Skin of body (tissue), 2 donors: ENCODE data around the gene CRTC3. TPM values are rescaled to one million over a fixed set of nuclear protein-coding genes. Genes with fewer than 3 reads are reported as not detected.
"Not testable (repeated sequence)": the region's sequence is repeated elsewhere in the genome, so short reads cannot be mapped to it uniquely, and the experiment has no call there.

ENCODE experiments used
- DNase-seq: peaks from one replicate; lab custom pipeline; 2025; lab: John Stamatoyannopoulos, UW
- total RNA-seq: library from RNA; depleted of rRNA; stranded (reverse); fragments of >200 nt; gene quantifications from one replicate; pipeline ENCODE4 v1.2.3, GENCODE V29; 2014

CRTC3 gene
- total RNA-seq, 1 donor from 2014 or later, result 31.2 TPM

DNA sequence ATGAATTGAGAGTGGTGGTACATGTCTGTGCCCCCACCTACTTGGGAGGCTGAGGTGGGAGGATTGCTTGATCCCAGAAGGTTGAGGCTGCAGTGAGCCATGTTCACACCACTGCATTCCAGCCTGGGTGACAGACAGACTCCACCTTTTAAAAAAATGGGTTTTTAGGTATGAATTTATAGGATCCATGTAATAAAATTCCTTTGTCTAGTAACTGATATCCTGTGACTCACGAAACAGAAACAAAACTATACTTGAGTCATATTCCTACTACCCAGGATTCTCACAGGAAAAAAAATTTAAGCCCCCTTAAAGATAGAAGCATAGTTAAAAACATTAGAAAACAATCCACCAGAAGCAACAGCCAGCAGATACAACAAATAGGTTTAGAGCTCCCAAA lies 10.0 kb upstream of the CRTC3 start:
- DNase-seq, result no peak

DNA sequence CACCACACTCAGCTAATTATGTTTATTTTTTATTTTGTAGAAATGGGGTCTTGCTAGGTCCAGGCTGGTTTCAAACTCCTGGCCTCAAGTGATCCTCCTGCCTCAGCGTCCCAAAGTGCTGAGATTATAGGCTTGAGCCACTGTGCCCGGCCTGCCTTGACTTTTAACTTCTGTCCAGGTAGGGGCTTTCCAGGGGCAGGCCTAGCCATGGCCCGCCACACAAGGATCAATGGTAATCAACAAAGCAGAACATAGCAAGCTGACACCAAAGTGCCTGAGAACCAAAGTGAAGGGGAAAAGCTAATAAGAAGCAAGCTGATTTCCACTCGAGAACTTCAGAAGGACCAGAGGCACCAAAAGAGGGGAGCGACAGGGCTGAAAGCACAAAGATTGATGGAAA lies 9.4 kb upstream of the CRTC3 start:
- no peak for DNase-seq

- DNase-seq, result no peak
These were observed 6.3 kb upstream of the CRTC3 start for GRCh38 chr15:90523373-90523772.

GRCh38 chr15:90524018-90524803 lies 5.5 kb upstream of the CRTC3 start:
- not testable (repeated sequence) for DNase-seq

DNA sequence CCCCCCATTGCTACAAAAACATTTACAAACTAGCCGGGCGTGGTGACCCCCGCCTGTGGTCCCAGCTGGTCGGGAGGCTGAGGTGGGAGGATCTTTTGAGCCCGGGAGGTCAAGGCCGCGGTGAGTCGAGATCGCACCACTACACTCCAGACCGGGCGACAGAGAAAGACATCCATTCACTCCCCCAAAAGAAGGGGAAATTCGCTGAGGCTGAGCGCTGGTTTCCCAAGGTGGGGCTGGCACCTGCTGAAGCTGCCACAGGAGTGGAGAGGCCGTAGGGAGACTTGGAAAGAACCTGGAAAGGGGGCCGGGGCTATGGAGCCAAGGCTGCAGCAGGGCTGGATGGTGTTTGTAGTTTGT lies 732 bp upstream of the CRTC3 start:
- DNase-seq, result no peak

GRCh38 chr15:90530250-90531051 lies 728 bp downstream of the CRTC3 start:
- no peak for DNase-seq

DNA sequence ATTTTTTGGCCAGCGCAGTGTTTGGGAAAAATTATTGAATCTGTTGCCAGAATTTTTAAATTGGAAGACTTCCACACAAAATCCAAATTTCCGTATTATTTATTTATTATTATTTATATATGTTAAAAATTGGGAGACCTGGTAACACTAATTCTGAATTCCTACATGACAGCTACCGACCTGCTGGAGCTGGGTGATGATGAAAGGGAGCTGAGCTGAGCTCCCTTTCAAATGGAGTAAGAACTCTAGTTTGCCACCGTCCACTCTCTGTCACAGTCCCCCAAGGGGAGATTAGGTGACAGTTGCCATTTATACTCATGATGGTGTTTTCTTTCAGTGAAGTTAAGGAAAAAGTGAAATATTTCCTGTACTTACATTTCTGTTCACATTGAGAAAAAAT lies 1.4 kb downstream of the CRTC3 start:
- no peak for DNase-seq

GRCh38 chr15:90535254-90535653 lies 5.5 kb downstream of the CRTC3 start:
- DNase-seq, result no peak

GRCh38 chr15:90539789-90540188 lies 10.1 kb downstream of the CRTC3 start:
- no peak for DNase-seq

- no peak for DNase-seq
These were observed 11.0 kb downstream of the CRTC3 start for GRCh38 chr15:90540768-90541167.

DNA sequence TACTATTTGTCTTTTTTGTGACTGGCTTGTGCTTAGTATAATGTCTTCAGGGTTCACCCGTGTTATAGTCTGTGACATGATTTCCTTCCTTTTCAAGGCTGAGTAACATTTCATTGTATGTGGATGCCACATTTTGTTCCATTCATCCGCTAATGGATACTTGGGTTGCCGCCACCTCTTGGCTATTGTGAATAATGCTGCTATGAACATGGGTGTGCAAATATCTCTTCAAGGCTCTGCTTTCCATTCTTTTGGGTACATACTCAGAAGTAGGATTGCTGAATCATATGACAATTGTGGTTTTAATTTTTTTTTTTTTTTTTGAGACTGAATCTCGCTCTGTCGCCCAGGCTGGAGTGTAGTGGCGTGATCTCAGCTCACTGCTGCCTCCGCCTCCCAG lies 15.4 kb downstream of the CRTC3 start:
- DNase-seq, result no peak

GRCh38 chr15:90547540-90547939 lies 17.8 kb downstream of the CRTC3 start:
- DNase-seq, result no peak

- no peak for DNase-seq
These were observed 21.2 kb downstream of the CRTC3 start for GRCh38 chr15:90550919-90551318.

- DNase-seq, result peak; percentile 35
These were observed 22.6 kb downstream of the CRTC3 start for GRCh38 chr15:90552162-90552928.

DNA sequence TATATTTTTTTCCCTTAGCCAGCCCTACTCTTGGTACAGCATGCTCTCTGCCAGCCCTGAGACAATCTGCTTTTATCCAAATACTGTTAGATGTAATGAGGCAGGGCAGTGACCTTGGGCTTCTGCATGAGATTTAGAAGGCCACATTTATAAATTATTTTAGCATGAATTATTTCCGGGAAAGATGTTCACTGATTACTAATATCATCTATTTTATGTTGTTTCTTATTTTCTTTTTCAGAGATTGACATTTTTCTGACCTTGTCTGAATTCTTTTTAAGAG lies 23.1 kb downstream of the CRTC3 start:
- DNase-seq, result no peak

DNA sequence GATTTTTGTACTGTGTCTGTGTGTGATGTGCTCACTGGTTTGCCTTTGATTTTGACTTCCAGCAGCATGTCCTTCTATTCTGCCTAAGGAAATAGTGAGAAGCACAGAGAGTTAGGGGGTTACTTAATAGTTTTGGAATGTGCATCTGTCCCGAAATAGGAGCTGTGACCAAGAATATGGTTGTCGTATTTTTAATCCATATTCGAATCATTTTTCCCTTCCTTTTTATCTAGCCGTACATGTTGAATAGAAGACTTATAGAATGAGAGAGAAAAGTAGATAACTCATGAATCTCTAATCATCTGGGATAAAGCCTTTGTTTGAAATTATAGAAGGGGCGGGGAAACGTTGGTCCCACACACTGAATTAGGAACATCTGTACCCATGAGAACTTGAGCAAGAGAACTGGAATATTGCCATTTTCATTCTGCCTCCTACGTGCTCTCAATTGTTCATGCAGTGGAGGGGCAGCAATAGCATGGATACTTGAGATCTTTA lies 23.6 kb downstream of the CRTC3 start:
- DNase-seq, result peak; percentile 97

DNA sequence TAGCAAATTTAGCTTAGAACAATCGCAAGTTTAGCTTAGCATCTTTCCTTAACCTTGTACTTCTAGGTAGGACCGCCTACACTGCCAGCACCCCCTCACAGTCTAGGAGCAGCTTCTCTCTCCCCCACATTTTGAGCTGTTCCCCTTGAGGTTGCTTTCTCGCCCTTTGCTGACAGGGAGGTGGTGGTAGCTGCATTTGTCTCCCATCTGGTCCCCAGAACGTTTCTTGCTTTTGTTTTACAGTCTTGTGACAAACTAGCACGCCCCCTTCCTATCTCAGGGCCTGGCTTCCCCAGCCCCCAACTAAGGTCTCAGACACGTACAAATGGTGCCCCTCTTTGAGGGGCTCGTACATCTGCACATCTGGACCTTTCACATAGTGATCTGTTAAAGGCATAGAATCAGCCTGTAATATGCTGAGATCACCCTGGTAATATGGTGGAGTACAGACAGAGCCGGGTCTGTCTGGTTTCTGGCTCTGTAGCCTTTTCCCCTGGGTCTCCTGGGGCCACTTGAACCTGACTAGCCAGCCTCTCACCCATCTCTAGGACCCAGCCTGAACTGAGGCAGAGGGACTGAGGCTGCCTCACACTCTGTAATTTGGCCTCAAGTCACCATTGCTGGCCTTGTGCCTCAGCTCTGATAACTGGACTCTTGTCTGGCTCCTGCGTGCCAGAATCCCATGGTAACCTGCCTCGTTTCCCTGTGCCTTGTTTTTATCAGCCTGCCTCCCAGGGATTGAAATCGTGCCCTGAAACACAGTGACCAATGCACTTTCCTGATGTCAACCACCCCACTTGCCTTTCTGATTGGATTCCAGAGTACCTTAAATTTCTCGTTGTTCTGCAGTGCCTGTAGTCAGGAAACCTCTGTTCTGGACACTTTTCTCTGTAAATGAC lies 27.7 kb downstream of the CRTC3 start:
- peak; percentile 67 for DNase-seq

DNA sequence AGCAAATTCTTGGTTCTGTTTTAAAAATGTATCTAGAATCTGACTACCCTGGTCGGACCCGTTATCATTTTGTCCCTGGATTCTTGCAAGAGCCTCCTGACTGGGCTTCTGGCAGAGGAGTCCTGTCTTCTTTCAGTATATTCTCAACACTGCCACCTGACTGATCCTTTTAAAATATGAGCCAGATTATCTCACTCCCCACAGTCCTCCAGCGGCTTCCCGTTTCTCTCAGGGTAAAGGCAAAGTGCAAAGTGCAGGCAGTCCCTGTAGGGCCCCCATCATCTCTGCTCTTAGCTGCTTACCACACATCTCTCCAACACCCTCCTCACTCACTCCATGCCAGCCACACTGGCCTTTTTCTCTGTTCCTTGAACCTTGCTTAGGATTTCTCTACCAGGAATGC lies 28.4 kb downstream of the CRTC3 start:
- DNase-seq, result peak; percentile 42

GRCh38 chr15:90559119-90559518 lies 29.4 kb downstream of the CRTC3 start:
- no peak for DNase-seq

DNA sequence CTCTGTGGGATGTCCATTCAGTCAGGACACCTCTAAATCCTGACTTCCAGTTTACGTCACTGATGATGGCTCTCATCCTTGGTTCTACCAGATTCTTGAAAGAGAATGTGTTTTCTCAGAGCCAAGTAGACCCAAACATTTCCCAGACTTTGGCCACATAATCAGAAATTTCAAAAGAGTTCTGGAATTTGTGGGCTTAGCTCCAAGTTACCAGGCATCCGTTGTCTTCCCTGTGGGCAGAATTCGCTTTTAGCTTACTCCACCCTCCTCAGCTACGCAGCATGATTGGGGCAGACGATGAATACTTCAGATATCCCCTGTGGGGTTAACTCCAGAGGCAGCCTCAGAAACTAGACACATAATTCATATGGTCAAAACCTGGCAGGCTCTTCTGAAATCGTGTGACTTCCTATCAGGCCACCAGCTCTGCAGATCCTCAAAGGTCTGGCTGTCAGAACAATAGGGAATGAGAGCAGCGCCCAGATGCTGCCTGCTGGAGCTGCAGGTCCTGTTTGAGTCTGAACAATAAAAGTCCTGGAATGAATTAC lies 30.6 kb downstream of the CRTC3 start:
- peak; percentile 91 for DNase-seq
